T-helper 17 cell (primary cell): ENCODE data around the gene TMEM151A. TPM values are rescaled to one million over a fixed set of nuclear protein-coding genes. Genes with fewer than 3 reads are reported as not detected.
"Not testable (repeated sequence)": the region's sequence is repeated elsewhere in the genome, so short reads cannot be mapped to it uniquely, and the experiment has no call there.

Experiments
- ATAC-seq: fragments of 150-1000 bp; cut with Tn5 transposase; 2 replicates; pipeline ENCODE4 v1.10.0; 2021; ENCODE audit warnings: mild to moderate bottlenecking, moderate library complexity
- DNase-seq, 3 donors: peaks; one replicate each; pipeline versions ENCODE4 v3.0.0 to v3.0.0-alpha.2; 2020 to 2021
- H3K9me3 ChIP-seq: one replicate; pipeline ENCODE4 v1.7.0; 2013; ENCODE audit warnings: low read length, mild to moderate bottlenecking; ENCODE audit not compliant: control insufficient read depth, poor library complexity, severe bottlenecking
- H3K27ac Mint-ChIP-seq: one replicate; pipeline ENCODE4 v1.8.0; 2022; ENCODE audit warnings: mild to moderate bottlenecking, moderate library complexity, mixed read lengths
- H3K27me3 Mint-ChIP-seq: one replicate; pipeline ENCODE4 v1.8.0; 2022; ENCODE audit warnings: mixed read lengths
- H3K36me3 Mint-ChIP-seq: one replicate; pipeline ENCODE4 v1.8.0; 2022; ENCODE audit warnings: low read depth, mixed read lengths
- H3K4me1 Mint-ChIP-seq: one replicate; pipeline ENCODE4 v1.8.0; 2022; ENCODE audit warnings: mild to moderate bottlenecking, mixed read lengths
- H3K4me3 Mint-ChIP-seq: one replicate; pipeline ENCODE4 v1.8.0; 2022; ENCODE audit warnings: mild to moderate bottlenecking, moderate library complexity, mixed read lengths
- total RNA-seq, 4 donors: library from RNA in 2 of 4; stranded (reverse) in 2 of 4; gene quantifications; one replicate each; pipeline ENCODE4 v1.2.3 and lab custom pipeline; 2022 to 2026

Gene TMEM151A
- total RNA-seq, 2 donors from 2014 or later: 0.16 to 0.32 TPM

- no peaks in the 10 kb centered on the region for H3K9me3 ChIP-seq
- DNase-seq (peak; percentile 98), ATAC-seq (peak; percentile 72)
- Mint-ChIP-seq H3K27me3 (no peaks in the 10 kb centered on the region), H3K27ac (peak overlapping the region; percentile 88), H3K36me3 (no peaks in the 10 kb centered on the region), H3K4me1 (peaks cover 15% of the 10 kb centered on the region), H3K4me3 (peak overlapping the region; percentile 95)
Observed at GRCh38 chr11:66312549-66313320, 21.0 kb downstream of the TMEM151A start.

GRCh38 chr11:66313321-66314185 lies 21.9 kb downstream of the TMEM151A start:
- peaks cover 18% of the 10 kb centered on the region for H3K4me1 Mint-ChIP-seq
- no peaks in the 10 kb centered on the region for H3K27me3 Mint-ChIP-seq
- peak overlapping the region; percentile 95 for H3K4me3 Mint-ChIP-seq
- ATAC-seq: no peak
- no peaks in the 10 kb centered on the region for H3K36me3 Mint-ChIP-seq
- H3K27ac Mint-ChIP-seq: peak overlapping the region; percentile 88
- no peaks in the 10 kb centered on the region for H3K9me3 ChIP-seq
- no peak for DNase-seq

- Mint-ChIP-seq H3K27me3 (no peaks in the 10 kb centered on the region), H3K27ac (no peak overlapping the region), H3K4me3 (peak overlapping the region; percentile 65), H3K36me3 (no peaks in the 10 kb centered on the region), H3K4me1 (peaks cover 22% of the 10 kb centered on the region)
- H3K9me3 ChIP-seq: no peaks in the 10 kb centered on the region
- DNase-seq (no peak), ATAC-seq (no peak)
Observed at GRCh38 chr11:66314186-66314501, 22.4 kb downstream of the TMEM151A start.

GRCh38 chr11:66314561-66315497 lies 23.1 kb downstream of the TMEM151A start:
- DNase-seq: no peak
- Mint-ChIP-seq H3K36me3 (no peaks in the 10 kb centered on the region), H3K4me3 (no peak overlapping the region), H3K27me3 (no peaks in the 10 kb centered on the region), H3K27ac (peak overlapping the region; percentile 62), H3K4me1 (peaks cover 22% of the 10 kb centered on the region)
- no peaks in the 10 kb centered on the region for H3K9me3 ChIP-seq
- no peak for ATAC-seq

- peak overlapping the region; percentile 62 for H3K27ac Mint-ChIP-seq
- H3K36me3 Mint-ChIP-seq: no peaks in the 10 kb centered on the region
- H3K4me3 Mint-ChIP-seq: no peak overlapping the region
- no peaks in the 10 kb centered on the region for H3K9me3 ChIP-seq
- H3K4me1 Mint-ChIP-seq: peaks cover 22% of the 10 kb centered on the region
- DNase-seq: no peak
- H3K27me3 Mint-ChIP-seq: no peaks in the 10 kb centered on the region
- no peak for ATAC-seq
Observed at GRCh38 chr11:66315498-66315885, 23.8 kb downstream of the TMEM151A start.

GRCh38 chr11:66315921-66316811 lies 24.5 kb downstream of the TMEM151A start:
- no peak overlapping the region for H3K4me3 Mint-ChIP-seq
- peaks cover 22% of the 10 kb centered on the region for H3K4me1 Mint-ChIP-seq
- ATAC-seq (no peak), DNase-seq (no peak)
- H3K27ac Mint-ChIP-seq: peak overlapping the region; percentile 62
- no peaks in the 10 kb centered on the region for H3K36me3 Mint-ChIP-seq
- no peaks in the 10 kb centered on the region for H3K9me3 ChIP-seq
- H3K27me3 Mint-ChIP-seq: no peaks in the 10 kb centered on the region

- Mint-ChIP-seq H3K4me3 (no peak within 1 kb of the TSS), H3K4me1 (peaks cover 21% of the 10 kb centered on the region), H3K36me3 (no peaks in the 10 kb centered on the region), H3K27me3 (no peaks in the 10 kb centered on the region), H3K27ac (no peak within 1 kb of the TSS)
- no peaks in the 10 kb centered on the region for H3K9me3 ChIP-seq
- ATAC-seq: no peak
- DNase-seq: no peak
Observed at GRCh38 chr11:66316849-66317251, 25.2 kb downstream of the TMEM151A start, which contains the start of gene CD248. TSS of gene CD248 (minus strand) at chr11:66317044. CDS start at chr11:66317027, 17 bp downstream.

- H3K27ac Mint-ChIP-seq: no peak overlapping the region
- no peak overlapping the region for H3K4me3 Mint-ChIP-seq
- no peaks in the 10 kb centered on the region for H3K36me3 Mint-ChIP-seq
- no peak for ATAC-seq
- no peaks in the 10 kb centered on the region for H3K27me3 Mint-ChIP-seq
- H3K4me1 Mint-ChIP-seq: peaks cover 17% of the 10 kb centered on the region
- no peak for DNase-seq
- H3K9me3 ChIP-seq: no peaks in the 10 kb centered on the region
Observed at GRCh38 chr11:66317322-66317722, 25.6 kb downstream of the TMEM151A start.

- H3K27me3 Mint-ChIP-seq: no peaks in the 10 kb centered on the region
- H3K36me3 Mint-ChIP-seq: no peaks in the 10 kb centered on the region
- no peak overlapping the region for H3K27ac Mint-ChIP-seq
- ATAC-seq (peak; percentile 79), DNase-seq (no peak)
- H3K9me3 ChIP-seq: no peaks in the 10 kb centered on the region
- peaks cover 15% of the 10 kb centered on the region for H3K4me1 Mint-ChIP-seq
- peak overlapping the region; percentile 45 for H3K4me3 Mint-ChIP-seq
Observed at GRCh38 chr11:66317723-66318599, 26.3 kb downstream of the TMEM151A start.

- H3K9me3 ChIP-seq: no peaks in the 10 kb centered on the region
- DNase-seq (no peak), ATAC-seq (no peak)
- Mint-ChIP-seq H3K4me3 (peak overlapping the region; percentile 45), H3K36me3 (no peaks in the 10 kb centered on the region), H3K4me1 (peaks cover 15% of the 10 kb centered on the region), H3K27me3 (no peaks in the 10 kb centered on the region), H3K27ac (no peak overlapping the region)
Observed at GRCh38 chr11:66318600-66318970, 26.9 kb downstream of the TMEM151A start.

GRCh38 chr11:66320289-66320688 lies 28.6 kb downstream of the TMEM151A start:
- not testable (repeated sequence) for H3K27ac Mint-ChIP-seq

More at GRCh38 chr11:66320289-66320688, 28.6 kb downstream of the TMEM151A start:
- ATAC-seq, H3K27me3 Mint-ChIP-seq, H3K4me1 Mint-ChIP-seq, H3K36me3 Mint-ChIP-seq, DNase-seq, H3K9me3 ChIP-seq: not testable (repeated sequence)
- H3K4me3 Mint-ChIP-seq: peak overlapping the region; percentile 4
